GM19328 (cell line): ENCODE data around the gene MNAT1.
"Not testable (repeated sequence)": the region's sequence is repeated elsewhere in the genome, so short reads cannot be mapped to it uniquely, and the experiment has no call there.

Experiments used
- ATAC-seq: cut with Tn5 transposase; IDR thresholded peaks from one replicate; pipeline ENCODE4 v1.9.1; 2021; ENCODE audit warnings: mild to moderate bottlenecking, moderate library complexity; ENCODE audit not compliant: unreplicated experiment

MNAT1 gene

GRCh38 chr14:60736494-60736893 is 1.9 kb downstream of the MNAT1 start:
- ATAC-seq: no peak

GRCh38 chr14:60738843-60739508 is 4.4 kb downstream of the MNAT1 start:
- ATAC-seq: no peak

- ATAC-seq: no peak
These were observed 10.0 kb downstream of the MNAT1 start for GRCh38 chr14:60744566-60744965.

- peak; percentile 93 for ATAC-seq
These were observed 18.9 kb downstream of the MNAT1 start for GRCh38 chr14:60753264-60754119.

GRCh38 chr14:60756847-60757246 is 22.3 kb downstream of the MNAT1 start:
- no peak for ATAC-seq

GRCh38 chr14:60757567-60758002 is 23.0 kb downstream of the MNAT1 start:
- no peak for ATAC-seq

- no peak for ATAC-seq
These were observed 24.3 kb downstream of the MNAT1 start for GRCh38 chr14:60758885-60759284.

- ATAC-seq: no peak
These were observed 25.6 kb downstream of the MNAT1 start for GRCh38 chr14:60760209-60760608.

- no peak for ATAC-seq
These were observed 26.2 kb downstream of the MNAT1 start for GRCh38 chr14:60760644-60761364.

GRCh38 chr14:60768602-60769001 is 34.0 kb downstream of the MNAT1 start:
- no peak for ATAC-seq

GRCh38 chr14:60771117-60771516 is 36.6 kb downstream of the MNAT1 start:
- no peak for ATAC-seq

GRCh38 chr14:60773558-60773957 is 39.0 kb downstream of the MNAT1 start:
- no peak for ATAC-seq

- no peak for ATAC-seq
These were observed 40.7 kb downstream of the MNAT1 start for GRCh38 chr14:60775296-60775695.

- no peak for ATAC-seq
These were observed 43.5 kb downstream of the MNAT1 start for GRCh38 chr14:60777856-60778578.

GRCh38 chr14:60779745-60780514 is 45.4 kb downstream of the MNAT1 start:
- not testable (repeated sequence) for ATAC-seq

- not testable (repeated sequence) for ATAC-seq
These were observed 46.0 kb downstream of the MNAT1 start for GRCh38 chr14:60780558-60780957.

GRCh38 chr14:60786905-60787304 is 52.3 kb downstream of the MNAT1 start:
- no peak for ATAC-seq

GRCh38 chr14:60789656-60790055 is 55.1 kb downstream of the MNAT1 start:
- no peak for ATAC-seq

- no peak for ATAC-seq
These were observed 56.3 kb downstream of the MNAT1 start for GRCh38 chr14:60790850-60791249.

- no peak for ATAC-seq
These were observed 61.9 kb downstream of the MNAT1 start for GRCh38 chr14:60796434-60796833.
